Stimulated activated CD4-positive, alpha-beta T cell treated with anti-CD3 and anti-CD28 coated beads, Interleukin-15, amount 100 ng/mL, for 48 hours (primary cell): ENCODE data around the gene NUP210.

Source experiments
- DNase-seq, 2 donors: peaks; one replicate each; pipeline ENCODE4 v3.0.0-alpha.2; 2020; ENCODE audit warnings: low read depth in 2 of 2

Gene NUP210

DNA sequence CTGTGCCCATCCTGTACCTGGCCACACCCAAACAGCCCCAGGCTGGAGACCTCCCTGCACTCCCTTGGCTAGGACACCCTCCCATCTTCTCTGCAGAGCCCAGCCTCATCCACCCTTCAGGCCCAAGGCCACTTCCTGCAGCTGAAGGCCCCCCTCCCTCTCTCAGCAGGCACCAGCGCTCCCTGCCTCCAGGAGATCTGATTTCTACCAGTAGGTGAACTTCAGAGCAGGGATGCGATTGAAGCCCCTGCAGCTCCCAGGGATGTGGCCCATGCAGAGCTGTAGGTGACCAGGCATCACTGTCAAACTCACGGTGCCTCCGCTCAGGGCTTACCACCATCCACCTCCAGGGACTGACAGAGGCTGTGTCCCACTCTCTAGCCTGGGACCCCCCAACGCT is 96.3 kb downstream of the NUP210 start:
- DNase-seq, result no peak

- DNase-seq, result no peak
These were observed 97.8 kb downstream of the NUP210 start for GRCh38 chr3:13322324-13322723.

GRCh38 chr3:13319564-13320220 is 100.4 kb downstream of the NUP210 start:
- no peak for DNase-seq

- no peak for DNase-seq
These were observed 101.3 kb downstream of the NUP210 start for GRCh38 chr3:13318626-13319470.

GRCh38 chr3:13317596-13318320 is 102.4 kb downstream of the NUP210 start:
- no peak for DNase-seq

DNA sequence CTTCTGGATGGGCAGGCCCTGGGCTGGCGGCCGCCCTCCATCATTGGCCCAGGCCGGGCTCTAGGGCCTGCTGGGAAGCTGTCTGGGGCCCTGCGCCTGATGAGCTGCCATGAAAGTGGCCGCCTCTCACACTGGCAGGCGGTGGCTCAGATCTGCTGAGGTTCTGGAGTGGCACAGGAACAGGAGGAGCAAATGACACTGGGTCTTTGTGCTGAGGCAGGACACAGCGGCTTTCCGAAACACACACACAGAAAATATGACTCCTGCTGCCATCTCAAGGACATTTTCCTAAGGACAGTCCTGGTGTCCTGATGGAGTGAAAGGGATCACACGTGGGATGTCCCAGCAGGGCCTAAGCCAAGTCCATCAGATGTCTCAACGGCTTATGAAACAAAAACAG is 103.5 kb downstream of the NUP210 start:
- no peak for DNase-seq

DNA sequence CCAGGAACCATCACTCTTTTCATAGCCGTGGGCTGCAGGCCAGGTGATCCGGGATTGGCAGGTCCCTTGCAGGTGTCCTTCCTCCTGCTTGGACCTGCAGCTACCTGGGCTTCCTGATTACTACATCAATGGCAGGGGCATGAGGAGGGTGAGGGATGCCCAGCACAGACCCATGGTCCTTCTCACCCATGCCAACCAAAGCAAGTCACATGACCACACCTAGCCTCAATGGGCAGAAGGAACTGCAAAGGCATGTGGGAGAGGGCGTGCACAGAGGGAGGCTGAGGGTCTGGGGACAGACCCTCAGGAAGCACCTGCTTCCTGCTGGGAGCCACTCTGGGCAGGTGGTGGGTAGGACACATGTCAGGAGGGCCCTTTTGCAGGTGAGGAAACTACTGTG is 105.2 kb downstream of the NUP210 start:
- DNase-seq, result no peak

DNA sequence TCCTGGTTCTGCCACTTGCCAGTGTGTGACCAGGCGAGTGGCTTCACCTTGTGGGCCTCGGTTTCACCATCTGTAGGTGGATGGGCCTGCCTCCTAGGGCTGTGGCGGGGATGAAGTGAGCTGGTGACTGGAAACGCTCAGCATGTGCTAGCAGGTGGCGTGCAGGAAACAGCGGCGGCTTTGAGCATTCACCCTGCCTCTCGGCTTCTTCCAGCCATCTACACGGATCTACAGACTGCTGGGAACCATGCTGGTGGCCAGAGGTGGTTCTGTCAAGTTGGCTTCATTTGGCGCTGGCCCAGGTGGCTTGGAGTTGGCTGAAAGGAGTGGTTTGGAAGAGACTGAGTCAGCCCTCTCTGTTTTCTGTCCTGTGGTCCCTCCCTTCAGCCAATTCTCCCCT is 106.3 kb downstream of the NUP210 start:
- DNase-seq, result no peak

GRCh38 chr3:13309004-13309403 is 111.1 kb downstream of the NUP210 start:
- no peak for DNase-seq

- DNase-seq, result no peak
These were observed 111.7 kb downstream of the NUP210 start for GRCh38 chr3:13308380-13308801.

DNA sequence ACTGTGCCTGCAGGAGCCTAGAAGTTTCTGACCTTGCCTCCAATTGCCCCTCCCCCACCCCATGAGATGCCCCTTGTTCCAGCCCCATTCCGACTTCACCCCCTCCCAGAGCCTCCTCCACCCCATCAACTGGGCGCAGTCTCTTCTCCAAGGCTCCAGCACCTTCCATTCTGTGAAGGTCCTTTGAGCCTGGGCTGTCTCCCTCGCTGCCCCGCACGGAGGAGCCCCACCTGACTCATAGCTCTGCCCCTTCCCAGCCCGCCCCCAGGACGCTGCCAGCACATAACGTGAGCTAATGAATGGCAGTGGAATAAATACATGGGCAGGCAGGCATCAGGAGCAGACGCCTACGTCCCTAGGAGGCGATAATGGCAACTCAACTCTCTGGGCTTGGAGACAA is 113.1 kb downstream of the NUP210 start:
- DNase-seq, result no peak

DNA sequence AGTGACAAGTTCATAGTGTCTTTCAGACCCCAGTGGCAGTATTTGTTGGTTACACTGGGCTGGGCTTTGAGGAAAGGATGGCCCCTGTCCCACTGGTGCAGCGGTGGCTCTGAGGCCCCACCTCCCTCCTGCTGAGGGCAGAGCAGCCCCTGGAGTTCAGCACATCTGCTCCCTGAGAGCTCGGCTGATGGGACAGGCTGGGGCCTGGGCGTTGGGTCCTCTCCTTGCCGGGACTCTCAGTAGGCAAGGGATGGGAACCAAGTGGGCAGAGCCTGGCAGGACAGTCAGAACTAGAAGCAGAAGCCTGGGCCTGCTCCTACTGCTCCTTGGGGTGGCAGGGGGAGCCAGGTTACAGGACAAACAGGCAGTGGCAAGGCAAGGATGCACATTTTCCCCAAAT is 114.5 kb downstream of the NUP210 start:
- no peak for DNase-seq

- no peak for DNase-seq
These were observed 116.7 kb downstream of the NUP210 start for GRCh38 chr3:13303410-13303809.

DNA sequence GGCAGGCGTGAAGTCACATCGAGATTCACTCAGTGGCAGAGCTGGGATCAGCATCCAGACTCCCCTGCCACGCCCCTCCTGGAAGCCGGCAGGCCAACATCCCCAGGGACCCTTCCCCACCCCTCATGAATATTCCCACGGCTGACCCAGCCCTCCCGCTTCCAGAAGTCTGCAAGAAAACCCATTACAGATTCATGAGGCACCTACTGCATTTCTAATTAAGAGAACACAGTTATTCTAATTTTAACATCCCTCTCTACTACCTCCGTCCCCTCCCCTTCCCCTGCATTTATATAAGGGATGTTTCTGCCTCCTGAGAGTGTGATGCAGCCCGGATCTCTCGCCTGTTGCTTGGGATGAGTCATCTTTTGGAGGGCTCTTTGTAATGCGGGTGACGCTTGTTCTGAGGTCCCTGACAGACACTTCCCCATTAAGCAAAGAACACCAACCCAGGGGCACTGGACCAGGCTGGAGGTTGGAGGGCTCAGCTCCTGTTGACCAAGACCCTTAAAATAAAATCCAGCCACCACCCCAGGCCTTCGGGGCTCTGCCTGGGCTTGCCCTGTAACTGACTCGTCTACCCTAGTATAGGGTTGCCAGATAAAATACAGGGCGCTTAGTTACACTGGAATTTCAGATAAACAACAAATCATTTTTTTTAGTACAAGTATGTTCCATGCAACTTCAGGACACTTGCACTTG is 118.7 kb downstream of the NUP210 start:
- no peak for DNase-seq

- DNase-seq, result no peak
These were observed 119.4 kb downstream of the NUP210 start for GRCh38 chr3:13300546-13301285.

DNA sequence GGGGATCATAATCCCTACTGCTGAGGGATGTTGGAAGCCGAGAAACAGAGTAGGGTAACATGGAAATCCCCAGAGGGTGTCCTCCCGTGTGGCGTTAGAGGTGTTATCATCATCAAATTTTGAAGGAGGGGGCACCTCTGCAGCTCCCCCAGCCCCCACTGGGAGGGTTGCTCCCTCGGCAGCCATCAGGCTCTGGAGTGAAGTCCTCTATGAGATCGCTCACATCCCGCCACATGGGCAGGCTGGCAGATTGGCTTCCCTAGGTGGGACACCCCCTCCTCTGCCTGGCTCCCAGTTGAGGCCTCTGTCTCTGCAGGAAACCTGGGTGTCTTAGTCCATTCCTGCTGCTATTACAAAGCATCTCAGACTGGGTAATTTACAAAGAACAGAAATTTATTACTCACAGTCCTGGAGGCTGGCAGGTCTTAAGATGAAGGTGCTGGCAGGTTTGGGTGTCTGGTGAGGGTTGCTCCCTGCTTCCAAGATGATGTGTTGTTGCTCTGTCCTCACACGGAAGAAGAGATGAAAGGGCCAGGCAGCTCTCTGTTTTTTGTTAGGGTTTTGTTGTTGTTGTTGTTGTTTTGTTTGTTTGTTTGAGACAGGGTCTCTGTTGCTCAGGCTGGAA is 120.5 kb downstream of the NUP210 start:
- no peak for DNase-seq

GRCh38 chr3:13296662-13297061 is 123.5 kb downstream of the NUP210 start:
- no peak for DNase-seq

- DNase-seq, result no peak
These were observed 125.4 kb downstream of the NUP210 start for GRCh38 chr3:13294442-13295351.

DNA sequence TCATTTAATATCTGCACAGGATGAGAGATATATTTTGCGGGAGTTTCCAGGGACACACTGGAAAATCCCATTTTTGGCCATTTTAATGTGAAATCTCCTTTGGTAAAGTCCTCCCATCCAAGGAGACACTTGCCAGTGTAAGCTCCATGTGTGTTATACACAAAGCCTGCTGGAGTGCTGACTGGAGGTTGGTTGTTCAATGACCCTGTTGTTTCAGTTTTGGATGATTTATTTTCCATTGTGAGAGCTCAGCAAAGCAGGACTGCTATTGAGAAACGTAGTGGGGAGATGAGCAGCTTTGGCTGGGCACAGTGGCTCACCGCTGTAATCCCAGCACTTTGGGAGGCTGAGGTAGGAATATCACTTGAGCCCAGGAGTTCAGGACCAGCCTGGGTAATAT is 127.7 kb downstream of the NUP210 start:
- no peak for DNase-seq

DNA sequence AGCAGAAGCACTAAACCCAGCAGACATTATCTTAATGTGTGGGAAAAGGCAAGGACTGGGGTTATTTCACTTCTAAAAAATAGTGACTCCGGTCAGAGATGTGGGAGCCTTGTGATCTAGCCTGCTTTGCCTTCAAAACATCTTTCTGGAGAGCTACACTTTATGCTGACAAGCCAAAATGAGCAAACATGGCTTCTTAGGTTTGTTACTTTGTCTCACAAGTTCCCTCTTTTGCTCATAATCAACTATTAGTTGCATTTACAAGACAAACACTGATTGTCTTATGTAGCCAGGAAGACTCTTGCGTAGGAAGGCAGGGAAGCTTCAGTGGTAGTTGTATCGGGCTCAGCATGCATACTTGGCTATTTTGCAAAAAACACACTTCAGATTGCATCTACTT is 129.2 kb downstream of the NUP210 start:
- DNase-seq, result no peak
